ENCODE data around the gene KRABD2.
"Not testable (repeated sequence)": the region's sequence is repeated elsewhere in the genome, so short reads cannot be mapped to it uniquely, and the experiment has no call there.

Gene KRABD2

GRCh38 chr17:8353736-8354135 is 22.8 kb downstream of the KRABD2 start:
- DNase-seq (ENCODE audit: low read depth) (no peak), FAIRE-seq (no peak)
- Histone ChIP-seq H3K4me3 (ENCODE audit: insufficient read depth, low read depth, low read length) (no peak overlapping the region), H4K20me1 (ENCODE audit: insufficient read depth, low read length) (no peaks in the 10 kb centered on the region), H3K9ac (ENCODE audit: low read length) (no peak overlapping the region), H3K4me2 (ENCODE audit: low read length) (no peak overlapping the region), H2AFZ (ENCODE audit: low read depth, low read length) (no peak overlapping the region), H3K27ac (ENCODE audit: low read depth, low read length) (no peak overlapping the region), H3K4me1 (ENCODE audit: insufficient read depth, low read length) (no peaks in the 10 kb centered on the region), H3K36me3 (ENCODE audit: insufficient read depth, low read length) (no peaks in the 10 kb centered on the region), H3K9me3 (ENCODE audit: insufficient read depth, low read depth, low read length) (no peaks in the 10 kb centered on the region), H3K27me3 (ENCODE audit: insufficient read depth, low read length) (no peaks in the 10 kb centered on the region), H3K79me2 (ENCODE audit: insufficient read depth, low read length) (no peaks in the 10 kb centered on the region)
- Mint-ChIP-seq H3K4me1 (ENCODE audit: low read depth, unreplicated experiment) (no peaks in the 10 kb centered on the region), H3K9me3 (ENCODE audit: unreplicated experiment) (no peaks in the 10 kb centered on the region), H3K27ac (ENCODE audit: unreplicated experiment) (no peak overlapping the region), H3K36me3 (ENCODE audit: low read depth, unreplicated experiment) (no peaks in the 10 kb centered on the region), H3K27me3 (ENCODE audit: low read depth, unreplicated experiment) (no peaks in the 10 kb centered on the region), H3K4me3 (ENCODE audit: unreplicated experiment) (no peak overlapping the region)
- TF ChIP-seq EZH2 (IDR thresholded peaks at IDR 0.05; ENCODE audit: insufficient read depth, low read length): no peak
- TF ChIP-seq, protein P1, sequence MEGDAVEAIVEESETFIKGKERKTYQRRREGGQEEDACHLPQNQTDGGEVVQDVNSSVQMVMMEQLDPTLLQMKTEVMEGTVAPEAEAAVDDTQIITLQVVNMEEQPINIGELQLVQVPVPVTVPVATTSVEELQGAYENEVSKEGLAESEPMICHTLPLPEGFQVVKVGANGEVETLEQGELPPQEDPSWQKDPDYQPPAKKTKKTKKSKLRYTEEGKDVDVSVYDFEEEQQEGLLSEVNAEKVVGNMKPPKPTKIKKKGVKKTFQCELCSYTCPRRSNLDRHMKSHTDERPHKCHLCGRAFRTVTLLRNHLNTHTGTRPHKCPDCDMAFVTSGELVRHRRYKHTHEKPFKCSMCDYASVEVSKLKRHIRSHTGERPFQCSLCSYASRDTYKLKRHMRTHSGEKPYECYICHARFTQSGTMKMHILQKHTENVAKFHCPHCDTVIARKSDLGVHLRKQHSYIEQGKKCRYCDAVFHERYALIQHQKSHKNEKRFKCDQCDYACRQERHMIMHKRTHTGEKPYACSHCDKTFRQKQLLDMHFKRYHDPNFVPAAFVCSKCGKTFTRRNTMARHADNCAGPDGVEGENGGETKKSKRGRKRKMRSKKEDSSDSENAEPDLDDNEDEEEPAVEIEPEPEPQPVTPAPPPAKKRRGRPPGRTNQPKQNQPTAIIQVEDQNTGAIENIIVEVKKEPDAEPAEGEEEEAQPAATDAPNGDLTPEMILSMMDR (IDR thresholded peaks at IDR 0.05; ENCODE audit: insufficient read depth, low read depth, low read length): no peak

- H3K27me3 ChIP-seq (ENCODE audit: insufficient read depth, low read length): peaks cover 8% of the 10 kb centered on the region
- H3K27ac ChIP-seq (ENCODE audit: low read depth, low read length): no peak overlapping the region
- H3K4me3 Mint-ChIP-seq (ENCODE audit: unreplicated experiment): no peak overlapping the region
- H3K4me1 ChIP-seq (ENCODE audit: insufficient read depth, low read length): no peaks in the 10 kb centered on the region
- no peak overlapping the region for H3K27ac Mint-ChIP-seq (ENCODE audit: unreplicated experiment)
- H3K36me3 ChIP-seq (ENCODE audit: insufficient read depth, low read length): no peaks in the 10 kb centered on the region
- no peak overlapping the region for H2AFZ ChIP-seq (ENCODE audit: low read depth, low read length)
- H4K20me1 ChIP-seq (ENCODE audit: insufficient read depth, low read length): no peaks in the 10 kb centered on the region
- H3K9ac ChIP-seq (ENCODE audit: low read length): no peak overlapping the region
- TF ChIP-seq EZH2 (IDR thresholded peaks at IDR 0.05; ENCODE audit: insufficient read depth, low read length): no peak
- TF ChIP-seq, protein P1 (IDR thresholded peaks at IDR 0.05; ENCODE audit: insufficient read depth, low read depth, low read length): no peak
- DNase-seq (ENCODE audit: low read depth) (no peak), FAIRE-seq (no peak)
- H3K27me3 Mint-ChIP-seq (ENCODE audit: low read depth, unreplicated experiment): peaks cover 16% of the 10 kb centered on the region
- H3K79me2 ChIP-seq (ENCODE audit: insufficient read depth, low read length): no peaks in the 10 kb centered on the region
- H3K9me3 Mint-ChIP-seq (ENCODE audit: unreplicated experiment): peaks cover 3% of the 10 kb centered on the region
- H3K4me2 ChIP-seq (ENCODE audit: low read length): no peak overlapping the region
- H3K4me1 Mint-ChIP-seq (ENCODE audit: low read depth, unreplicated experiment): no peaks in the 10 kb centered on the region
- H3K9me3 ChIP-seq (ENCODE audit: insufficient read depth, low read depth, low read length): no peaks in the 10 kb centered on the region
- no peaks in the 10 kb centered on the region for H3K36me3 Mint-ChIP-seq (ENCODE audit: low read depth, unreplicated experiment)
- H3K4me3 ChIP-seq (ENCODE audit: insufficient read depth, low read depth, low read length): no peak overlapping the region
These were observed 26.2 kb downstream of the KRABD2 start for GRCh38 chr17:8350339-8350738.

DNA sequence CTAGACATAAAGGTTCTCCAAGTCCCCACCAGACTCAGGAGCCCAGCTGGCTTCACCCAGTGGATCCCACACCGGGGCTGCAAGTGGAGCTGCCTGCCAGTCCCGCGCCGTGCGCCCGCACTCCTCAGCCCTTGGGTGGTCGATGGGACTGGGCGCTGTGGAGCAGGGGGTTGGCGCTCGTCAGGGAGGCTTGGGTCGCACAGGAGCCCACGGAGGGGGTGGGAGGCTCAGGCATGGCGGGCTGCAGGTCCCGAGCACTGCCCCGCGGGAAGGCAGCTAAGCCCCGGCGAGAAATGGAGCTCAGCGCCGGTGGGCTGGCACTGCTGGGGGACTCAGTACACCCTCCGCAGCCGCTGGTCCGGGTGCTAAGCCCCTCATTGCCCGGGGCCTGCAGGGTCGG is 29.5 kb downstream of the KRABD2 start:
- H3K27me3 Mint-ChIP-seq (ENCODE audit: low read depth, unreplicated experiment): peaks cover 23% of the 10 kb centered on the region
- not testable (repeated sequence) for H3K4me3 ChIP-seq (ENCODE audit: insufficient read depth, low read depth, low read length); H3K4me1 ChIP-seq (ENCODE audit: insufficient read depth, low read length); H3K9ac ChIP-seq (ENCODE audit: low read length); H3K4me3 Mint-ChIP-seq (ENCODE audit: unreplicated experiment); H3K9me3 ChIP-seq (ENCODE audit: insufficient read depth, low read depth, low read length); FAIRE-seq; H4K20me1 ChIP-seq (ENCODE audit: insufficient read depth, low read length); H3K79me2 ChIP-seq (ENCODE audit: insufficient read depth, low read length); H3K36me3 ChIP-seq (ENCODE audit: insufficient read depth, low read length); H3K4me2 ChIP-seq (ENCODE audit: low read length); H3K27ac Mint-ChIP-seq (ENCODE audit: unreplicated experiment); H3K4me1 Mint-ChIP-seq (ENCODE audit: low read depth, unreplicated experiment); DNase-seq (ENCODE audit: low read depth); H3K9me3 Mint-ChIP-seq (ENCODE audit: unreplicated experiment); H3K27ac ChIP-seq (ENCODE audit: low read depth, low read length); H3K36me3 Mint-ChIP-seq (ENCODE audit: low read depth, unreplicated experiment); H2AFZ ChIP-seq (ENCODE audit: low read depth, low read length)
- peak; percentile 34 for TF ChIP-seq EZH2 (IDR thresholded peaks at IDR 0.05; ENCODE audit: insufficient read depth, low read length)
- H3K27me3 ChIP-seq (ENCODE audit: insufficient read depth, low read length): peaks cover 14% of the 10 kb centered on the region

Measured in astrocyte (in vitro differentiated cells and primary cell).